ENCODE measurements around the gene ALKBH5. TPM values are rescaled to one million over a fixed set of nuclear protein-coding genes. Genes with fewer than 3 reads are reported as not detected.

The ALKBH5 gene
- total and polyA plus RNA-seq, 2 of the 8 experiments (the other 6 are each of a cell fraction or from before 2014, with no cell fraction given), result 63.7 to 86.4 TPM

GRCh38 chr17:18187226-18187625 lies 3.6 kb downstream of the ALKBH5 start (continued):
- TF ChIP-seq CHD7 (IDR thresholded peaks at IDR 0.05; ENCODE audit: insufficient replicate concordance, low read length) (no peak), ASH2L (IDR thresholded peaks at IDR 0.05; ENCODE audit: low read length) (no peak), SIN3A (conservative IDR thresholded peaks at IDR 0.05 in 1 of 2, IDR thresholded peaks at IDR 0.05 in 1 of 2; ENCODE audit: low read depth in 1 of 2, low read length in 2 of 2) (no peak), BCL11A (IDR thresholded peaks at IDR 0.05; ENCODE audit: low read depth in 2 of 2, low read length in 2 of 2) (no peak), BRCA1 (IDR thresholded peaks at IDR 0.05; ENCODE audit: low read depth, low read length) (no peak), MAFK (IDR thresholded peaks at IDR 0.05; ENCODE audit: low read depth, low read length) (no peak)
